ENCODE measurements around the gene PTPN2. TPM values are rescaled to one million over a fixed set of nuclear protein-coding genes. Genes with fewer than 3 reads are reported as not detected.

Gene PTPN2
- polyA plus RNA-seq, 4 donors: 39.9 to 64.0 (median 54.1) TPM

DNA sequence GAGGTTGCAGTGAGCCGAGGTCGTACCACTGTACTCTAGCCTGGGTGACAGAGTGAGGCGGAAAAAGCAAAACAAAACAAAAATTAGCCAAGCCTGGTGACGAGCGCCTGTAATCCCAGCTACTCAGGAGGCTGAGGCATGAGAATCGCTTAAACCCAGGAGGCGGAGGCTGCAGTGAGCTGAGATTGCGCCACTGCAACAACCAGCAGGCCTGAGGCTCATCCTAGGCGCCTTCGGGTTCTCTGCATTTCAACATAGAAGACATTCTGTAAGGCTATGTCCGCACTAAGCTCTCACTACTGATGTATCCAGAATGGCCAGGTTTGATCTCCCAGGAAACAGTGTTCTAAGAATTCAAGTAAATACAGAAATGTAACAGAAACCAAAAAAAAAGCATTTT, 23.5 kb downstream of the PTPN2 start:
- no peak for DNase-seq (ENCODE audit: low read depth in 4 of 4, low spot score in 3 of 4)

DNA sequence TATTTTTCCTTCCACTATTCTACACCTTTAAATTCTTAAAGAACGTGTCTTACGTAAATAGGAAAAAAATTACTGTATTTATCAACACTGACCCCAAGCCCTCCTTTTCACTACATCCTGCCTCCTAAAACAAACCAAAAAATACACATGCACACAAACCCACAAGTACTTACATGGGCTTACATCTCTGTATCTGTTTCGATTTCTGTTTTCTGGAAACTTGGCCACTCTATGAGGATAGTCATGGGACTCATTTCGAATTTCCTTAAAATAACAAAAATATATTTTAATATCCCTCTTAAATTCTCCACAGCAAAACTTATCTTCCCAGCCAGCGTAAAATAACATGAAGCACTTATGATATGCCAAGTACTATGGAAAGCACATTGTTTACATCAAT, 25.0 kb downstream of the PTPN2 start:
- no peak for DNase-seq (ENCODE audit: low read depth in 4 of 4, low spot score in 3 of 4)

DNA sequence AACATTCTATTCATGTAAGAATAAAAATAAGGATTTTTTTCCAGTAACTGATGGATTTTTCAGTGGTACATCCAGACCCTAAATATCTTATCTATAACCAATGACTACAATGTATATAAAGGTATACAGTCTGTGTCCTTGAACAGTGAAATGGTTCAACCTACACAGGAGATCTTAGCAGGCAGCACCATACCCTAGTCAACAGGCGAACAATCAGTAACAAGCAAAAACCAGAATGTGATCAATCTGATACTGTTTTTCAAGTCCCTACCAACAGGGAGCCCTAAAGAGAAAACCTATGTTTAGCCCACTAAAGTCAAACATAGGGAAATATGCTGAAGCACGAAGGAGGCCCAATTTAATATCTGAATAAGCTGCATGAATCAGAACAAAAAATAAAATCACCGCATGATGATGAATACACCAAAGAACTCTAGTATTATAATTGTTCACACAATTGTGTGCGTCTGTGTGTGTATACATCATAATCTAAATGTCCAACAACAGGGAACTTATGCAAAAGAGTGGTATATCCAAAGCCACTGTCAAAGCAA, 26.0 kb downstream of the PTPN2 start:
- no peak for DNase-seq (ENCODE audit: low read depth in 4 of 4, low spot score in 3 of 4)

DNA sequence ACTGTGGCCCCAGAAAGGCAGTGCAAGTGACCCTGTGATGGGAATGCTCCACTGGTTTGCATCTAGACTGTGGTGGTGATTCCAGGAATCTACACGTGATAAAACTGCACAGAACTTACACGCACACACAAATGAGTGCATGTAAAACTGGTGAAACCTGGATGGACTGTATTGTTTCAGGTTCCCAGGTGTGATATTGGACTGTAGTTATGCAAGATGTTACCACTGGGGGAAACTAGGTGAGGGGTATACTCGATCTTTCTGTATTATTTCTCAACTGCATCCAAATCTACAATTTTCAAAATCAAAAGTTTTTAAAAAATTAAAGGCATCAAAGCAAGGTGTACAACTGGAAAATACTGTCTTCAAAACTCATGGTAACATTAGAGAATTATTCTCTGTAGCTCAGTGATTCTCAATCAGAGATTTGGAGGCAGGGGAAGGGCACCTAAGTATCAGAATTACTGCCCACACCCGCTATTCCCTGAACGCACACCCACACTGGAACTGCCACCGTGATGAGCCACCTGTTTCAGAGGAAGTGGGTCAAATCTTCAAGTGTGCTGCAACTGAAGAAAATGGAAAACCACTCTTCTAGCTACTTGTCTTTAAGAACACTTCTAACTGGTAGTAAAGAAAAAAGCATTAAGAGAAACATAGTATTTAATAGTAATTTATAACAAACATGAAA, 26.7 kb downstream of the PTPN2 start:
- DNase-seq (ENCODE audit: low read depth in 4 of 4, low spot score in 3 of 4): no peak

DNA sequence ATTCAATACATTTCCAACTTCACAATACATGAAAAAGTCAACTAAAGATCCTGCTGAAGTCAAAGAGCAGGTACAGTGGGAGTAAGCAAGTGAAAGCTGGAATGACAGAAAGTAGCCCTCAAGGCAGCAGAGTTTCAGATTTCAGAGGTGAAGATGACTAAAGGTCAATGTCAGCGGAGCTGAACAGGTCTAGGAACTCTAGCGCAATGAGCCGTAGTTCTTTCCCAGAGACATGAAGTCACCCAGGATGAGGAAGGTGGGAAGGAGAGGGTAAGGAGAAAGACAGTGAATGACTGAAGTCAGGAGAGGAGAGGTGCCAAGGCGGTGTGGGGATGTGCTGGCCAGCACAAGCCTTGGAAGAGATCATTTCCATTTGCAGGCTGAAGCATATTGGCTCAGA, 28.1 kb downstream of the PTPN2 start:
- no peak for DNase-seq (ENCODE audit: low read depth in 4 of 4, low spot score in 3 of 4)

DNA sequence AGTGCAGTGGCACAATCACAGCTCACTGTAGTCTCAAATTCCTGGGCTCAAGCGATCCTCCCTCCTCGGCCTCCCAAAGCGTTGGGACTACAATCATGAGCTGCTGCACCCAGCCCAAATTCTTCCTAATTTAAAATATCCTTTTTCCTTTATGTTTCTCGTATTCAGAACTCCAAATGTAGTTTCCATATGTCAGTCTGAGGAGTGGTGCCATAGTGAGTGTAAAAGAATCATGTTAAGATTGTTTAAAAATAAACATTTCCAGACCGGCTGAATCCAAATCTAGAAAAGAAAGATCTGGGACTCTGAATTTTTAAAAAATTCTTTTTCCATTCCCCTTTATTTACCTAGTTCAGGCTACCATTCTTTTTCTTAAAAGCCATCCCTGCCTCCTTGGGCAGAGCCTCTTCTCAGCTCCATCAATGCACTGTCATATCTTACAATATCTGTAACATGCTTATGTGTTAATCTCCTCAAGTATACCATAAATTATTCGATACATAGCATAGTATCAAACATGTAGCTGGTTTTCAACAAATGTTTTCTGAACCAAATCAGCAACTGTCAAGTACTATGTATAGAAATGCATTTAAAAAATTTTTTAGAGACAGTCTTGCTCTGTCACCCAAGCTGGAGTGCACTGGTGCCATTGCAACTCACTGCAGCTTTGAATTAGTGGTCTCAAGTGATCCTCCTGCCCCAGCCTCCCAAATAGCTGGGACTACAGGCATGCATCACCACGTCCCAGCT, 31.3 kb downstream of the PTPN2 start:
- DNase-seq (ENCODE audit: low read depth in 4 of 4, low spot score in 3 of 4): no peak

DNA sequence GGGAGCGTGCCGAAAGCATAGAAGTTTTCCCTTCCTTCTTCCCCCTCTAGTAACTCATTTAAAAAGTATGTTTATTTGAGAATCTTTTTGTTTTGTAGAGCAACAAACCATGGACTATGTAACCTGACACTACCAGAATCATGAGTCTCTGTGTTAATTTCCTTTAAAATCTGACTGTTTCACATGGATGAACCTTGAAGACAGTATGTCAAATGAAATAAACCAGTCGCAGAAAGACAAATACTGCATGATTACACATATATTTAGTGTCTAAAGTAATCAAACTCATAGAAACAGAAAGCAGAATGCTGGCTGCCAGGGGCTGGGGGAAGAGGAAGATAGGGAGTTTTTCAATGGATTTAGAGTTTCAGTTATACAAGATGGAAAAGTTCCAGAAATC, 32.3 kb downstream of the PTPN2 start:
- no peak for DNase-seq (ENCODE audit: low read depth in 4 of 4, low spot score in 3 of 4)

DNA sequence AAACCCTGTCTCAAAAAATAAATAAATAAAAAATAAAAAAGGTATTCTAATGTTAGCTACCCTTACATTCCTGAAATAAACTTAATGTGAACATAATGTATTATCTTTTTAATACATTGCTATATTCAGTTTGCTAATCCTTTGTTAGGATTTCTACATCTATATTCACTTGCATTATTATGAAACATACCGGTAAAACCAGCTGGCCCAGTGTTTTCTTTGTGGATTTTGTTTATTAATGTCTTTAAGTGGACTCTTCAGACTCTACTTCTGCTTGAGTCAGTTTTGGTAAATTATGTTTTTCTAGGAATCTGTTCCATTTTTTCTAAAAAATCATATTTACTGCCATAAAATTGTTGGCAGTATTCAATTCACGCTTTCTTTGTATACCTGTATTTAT, 34.5 kb downstream of the PTPN2 start:
- no peak for DNase-seq (ENCODE audit: low read depth in 4 of 4, low spot score in 3 of 4)

DNA sequence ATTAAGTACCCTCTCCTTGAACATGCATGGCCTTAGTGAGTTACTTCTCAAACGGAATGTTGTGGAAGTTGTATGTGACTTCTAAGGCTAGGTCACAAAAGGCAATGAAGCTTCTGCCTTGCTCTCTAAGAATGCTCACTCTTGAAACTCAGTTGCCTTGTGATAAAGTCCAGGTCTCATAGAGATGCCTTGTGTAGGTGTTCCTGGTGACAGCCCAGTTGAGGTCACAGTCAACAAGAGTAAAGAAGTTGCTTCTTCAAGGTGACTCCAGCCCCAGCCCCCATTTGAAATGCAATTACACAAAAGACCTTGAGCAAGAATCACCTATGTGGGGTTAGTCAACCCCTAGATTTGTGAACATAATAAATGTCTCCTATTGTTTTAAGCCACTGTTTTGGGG, 35.6 kb downstream of the PTPN2 start:
- no peak for DNase-seq (ENCODE audit: low read depth in 4 of 4, low spot score in 3 of 4)

DNA sequence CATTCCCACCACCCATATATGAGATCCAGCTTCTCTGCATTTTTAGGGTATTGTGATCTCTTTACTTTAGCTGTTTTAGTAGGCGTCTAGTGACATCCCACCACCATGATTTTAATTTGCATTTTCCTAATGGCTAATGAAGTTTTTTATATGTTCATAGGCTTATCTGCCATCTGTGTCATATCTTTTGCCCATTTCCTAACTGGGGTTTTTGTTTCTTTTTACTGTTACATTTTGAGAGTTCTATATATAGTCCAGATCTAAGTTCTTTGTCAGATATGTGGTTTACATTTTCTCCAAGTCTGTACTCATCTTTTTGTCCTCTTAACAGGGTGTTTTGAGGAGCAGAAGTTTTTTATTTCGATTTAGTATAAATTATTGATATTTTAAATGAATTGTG, 39.6 kb downstream of the PTPN2 start:
- no peak for DNase-seq (ENCODE audit: low read depth in 4 of 4, low spot score in 3 of 4)

DNA sequence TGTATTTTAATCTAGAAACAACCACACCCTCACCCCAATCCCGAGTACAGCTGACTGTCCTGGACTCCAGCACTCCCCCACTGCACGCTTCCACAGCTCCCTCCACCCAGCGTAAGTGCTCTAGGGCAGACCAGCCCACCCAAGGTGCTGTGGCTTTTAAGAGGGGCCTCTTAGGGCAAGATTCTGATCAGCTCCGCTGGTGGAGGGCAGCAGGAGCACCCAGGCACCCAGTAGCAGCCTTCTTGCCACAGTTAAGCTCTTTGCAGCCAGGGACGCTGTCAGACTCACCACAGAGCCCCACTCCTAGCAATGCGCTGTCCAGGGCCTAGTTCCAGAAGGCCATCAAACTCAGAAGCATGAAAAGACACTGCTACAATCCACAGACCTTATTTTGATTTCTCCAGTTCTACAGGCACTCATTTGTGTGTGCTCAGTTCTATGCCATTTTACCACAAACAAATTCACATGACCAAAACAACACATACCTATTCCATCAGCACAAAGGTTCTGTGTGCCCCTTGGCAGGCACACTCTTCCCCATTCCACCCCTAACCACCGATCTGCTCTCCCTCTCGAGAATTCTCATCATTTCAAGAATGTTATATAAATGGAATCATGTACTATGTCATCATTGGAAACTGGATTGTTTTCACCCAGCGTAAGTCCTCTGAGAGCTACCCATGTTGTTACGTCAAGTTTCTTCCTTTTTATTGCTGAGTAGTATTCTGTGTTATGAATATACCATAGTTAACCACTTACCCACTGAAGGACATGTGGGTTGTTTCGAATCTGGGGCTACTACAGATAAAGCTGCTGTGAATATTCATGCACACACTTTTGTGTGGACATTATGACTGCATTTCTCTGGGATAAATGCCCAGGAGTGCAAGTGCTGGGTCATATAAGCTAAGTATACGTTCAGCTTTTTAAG, 40.4 kb downstream of the PTPN2 start:
- no peak for DNase-seq (ENCODE audit: low read depth in 4 of 4, low spot score in 3 of 4)

DNA sequence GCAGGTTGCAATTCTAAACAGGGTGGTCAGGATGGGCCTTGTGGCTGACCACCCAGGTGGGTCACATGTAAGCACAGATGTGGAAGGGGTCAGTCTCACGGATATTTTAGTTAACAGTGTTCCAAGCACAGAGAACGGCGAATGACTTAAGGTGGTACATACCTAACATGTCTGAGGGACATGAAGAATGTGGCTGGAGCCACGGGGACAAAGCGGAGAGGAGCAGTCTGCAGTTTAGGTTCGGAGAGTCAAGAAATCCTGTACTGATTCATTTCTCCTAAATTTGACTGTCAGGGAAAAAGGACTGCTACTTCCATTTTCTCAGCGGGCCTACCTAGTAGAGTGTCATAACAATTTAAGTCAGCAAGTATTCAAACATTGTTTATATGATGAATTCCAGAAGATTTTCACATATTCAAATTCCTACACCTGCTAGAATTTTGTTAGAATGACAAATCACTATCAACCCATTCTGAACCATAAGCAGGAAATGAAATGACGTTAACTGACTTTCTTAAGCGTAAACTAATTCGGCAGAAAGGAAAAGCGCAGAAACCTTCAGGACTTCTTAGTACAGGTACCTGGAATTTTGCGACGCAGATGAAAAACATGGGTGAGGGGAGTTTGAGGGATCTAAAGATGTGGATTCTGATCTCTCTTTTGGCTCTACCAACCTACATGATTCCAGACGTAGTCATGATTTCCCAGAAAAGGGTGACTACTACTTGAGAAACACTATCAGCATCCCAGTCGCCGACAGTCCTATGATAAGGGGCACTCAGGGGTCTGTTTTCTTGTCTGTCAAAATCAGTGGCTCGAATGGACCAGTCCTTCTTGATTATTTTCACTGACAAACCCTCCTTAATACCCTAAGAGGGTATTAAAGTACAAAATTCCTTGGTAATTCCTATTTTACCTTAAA, 41.3 kb downstream of the PTPN2 start:
- no peak for DNase-seq (ENCODE audit: low read depth in 4 of 4, low spot score in 3 of 4)

DNA sequence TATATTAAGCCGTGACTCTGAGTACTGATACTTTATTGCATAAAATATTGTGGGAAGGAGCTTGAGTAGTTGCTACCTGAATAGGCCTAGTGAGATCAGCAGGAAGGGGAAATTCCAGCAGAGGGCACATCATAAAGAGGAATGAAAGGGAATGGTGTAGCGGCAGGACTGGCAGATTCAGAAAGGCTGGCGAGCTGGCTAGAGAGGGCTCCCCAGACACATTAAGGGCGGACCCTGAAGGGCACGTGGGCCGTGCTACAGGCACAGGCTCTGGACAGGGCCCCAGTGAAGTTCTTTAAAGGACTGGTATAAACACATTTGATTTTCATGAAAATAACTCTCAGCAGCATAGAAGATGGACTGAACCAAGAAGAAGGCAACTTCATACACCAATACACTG, 43.0 kb downstream of the PTPN2 start:
- no peak for DNase-seq (ENCODE audit: low read depth in 4 of 4, low spot score in 3 of 4)

DNA sequence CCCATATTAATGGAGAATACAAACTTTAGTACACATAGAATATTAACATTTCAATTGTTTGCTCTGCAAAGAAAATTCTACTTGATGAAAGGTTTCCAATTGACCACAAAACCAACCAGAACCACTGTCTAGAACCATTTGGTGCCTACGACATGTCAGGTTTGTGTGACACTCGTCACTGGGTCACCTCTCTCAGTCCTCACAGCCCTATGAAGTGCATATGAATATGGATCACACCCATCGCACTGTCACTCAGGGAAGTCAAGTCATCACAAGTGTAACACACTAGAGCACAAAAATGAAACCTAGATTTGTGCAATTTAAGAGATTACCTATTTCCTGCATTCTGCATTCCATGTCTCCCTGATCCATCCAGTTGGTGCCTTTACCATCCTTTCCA, 43.7 kb downstream of the PTPN2 start:
- DNase-seq (ENCODE audit: low read depth in 4 of 4, low spot score in 3 of 4): no peak

DNA sequence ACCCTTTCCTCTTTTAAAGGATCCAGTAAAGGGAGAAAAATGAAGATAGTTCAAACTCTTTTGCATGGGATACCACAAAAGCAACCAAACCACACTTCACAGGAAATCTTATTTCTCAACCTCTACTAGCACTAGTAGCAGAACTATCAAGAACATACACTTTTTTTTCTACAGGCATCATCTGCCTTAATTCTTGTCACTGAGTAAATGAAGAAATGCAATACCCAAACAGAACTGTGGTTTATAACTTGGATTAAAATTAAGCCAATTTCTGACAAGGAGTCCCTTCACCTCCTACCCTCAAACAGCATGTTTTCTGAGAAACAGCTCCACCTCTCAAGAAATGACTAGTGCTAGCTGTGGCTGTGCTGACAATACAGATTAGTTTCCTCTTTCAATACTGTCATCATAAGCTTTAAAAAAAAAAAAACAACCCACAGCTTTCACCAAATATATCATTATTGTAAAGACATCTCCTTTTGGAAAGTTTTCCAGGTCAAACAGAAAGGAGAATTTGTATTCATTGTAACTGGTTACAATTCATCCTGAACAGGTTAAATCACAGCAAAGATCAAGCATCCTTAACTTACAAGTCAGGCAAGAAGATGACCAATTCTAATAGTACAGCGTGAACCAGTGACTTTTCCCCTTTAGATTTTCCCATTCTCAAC, 44.4 kb downstream of the PTPN2 start:
- DNase-seq (ENCODE audit: low read depth in 4 of 4, low spot score in 3 of 4): no peak

DNA sequence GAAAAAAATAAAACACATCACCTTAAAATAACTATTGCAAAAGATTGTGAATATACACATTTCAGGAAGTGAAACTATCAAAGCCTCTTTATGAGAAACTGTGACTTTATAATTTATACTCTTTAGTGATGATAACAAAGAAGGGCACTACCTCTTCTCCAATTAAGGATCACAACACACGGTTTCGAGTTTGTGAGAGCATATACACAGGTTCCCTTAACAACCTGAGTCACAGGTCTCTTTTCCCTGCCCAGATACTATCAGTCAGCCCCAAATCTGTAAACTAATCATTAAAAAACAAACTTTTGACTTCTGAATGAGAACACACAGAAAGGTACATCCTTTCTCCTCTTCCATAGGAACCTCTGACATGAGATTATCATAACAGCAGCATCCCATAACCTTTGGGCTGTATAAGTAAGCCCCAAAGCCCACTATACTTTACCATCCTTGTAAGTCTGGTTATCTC, 44.9 kb downstream of the PTPN2 start:
- DNase-seq (ENCODE audit: low read depth in 4 of 4, low spot score in 3 of 4): no peak

DNA sequence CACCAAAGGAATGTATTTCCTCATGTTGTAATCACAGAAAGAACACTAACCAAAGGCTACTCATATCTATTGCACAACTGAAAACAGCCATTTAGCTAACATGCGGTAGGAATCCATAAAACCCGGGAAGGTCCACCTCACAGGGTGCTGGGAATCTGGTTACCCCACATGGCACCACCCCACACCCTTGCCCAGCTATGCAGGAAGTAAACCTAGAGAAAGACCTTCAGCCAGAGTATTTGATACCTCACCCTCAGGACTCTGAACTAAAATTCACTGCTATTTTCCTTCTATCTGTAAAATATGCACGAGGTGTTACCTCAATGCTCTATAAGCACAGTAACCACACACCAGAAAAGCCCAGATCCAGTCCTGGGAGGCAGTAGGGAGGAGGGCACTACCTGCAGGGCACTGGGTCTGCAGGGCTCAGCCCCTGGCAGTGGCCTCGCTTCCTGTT, 45.8 kb downstream of the PTPN2 start:
- DNase-seq (ENCODE audit: low read depth in 4 of 4, low spot score in 3 of 4): no peak

DNA sequence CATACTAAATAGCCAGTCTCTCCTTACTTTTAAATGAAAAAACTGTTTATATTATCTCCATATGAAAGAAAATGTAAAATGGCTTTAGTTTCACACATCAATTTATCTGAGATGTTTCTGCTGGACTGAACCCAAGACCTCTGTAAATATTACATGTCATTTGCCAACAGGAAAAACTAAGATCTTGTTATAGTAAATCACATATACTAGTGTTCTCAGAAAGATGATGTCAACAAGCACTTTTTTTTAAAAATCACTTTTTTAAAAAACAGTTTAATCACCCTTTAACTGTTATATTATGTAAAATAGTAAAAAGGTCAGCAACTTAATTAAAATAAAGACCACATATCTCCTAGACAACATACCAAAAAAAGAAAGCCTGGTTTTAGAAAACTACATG, 46.3 kb downstream of the PTPN2 start:
- DNase-seq (ENCODE audit: low read depth in 4 of 4, low spot score in 3 of 4): no peak

DNA sequence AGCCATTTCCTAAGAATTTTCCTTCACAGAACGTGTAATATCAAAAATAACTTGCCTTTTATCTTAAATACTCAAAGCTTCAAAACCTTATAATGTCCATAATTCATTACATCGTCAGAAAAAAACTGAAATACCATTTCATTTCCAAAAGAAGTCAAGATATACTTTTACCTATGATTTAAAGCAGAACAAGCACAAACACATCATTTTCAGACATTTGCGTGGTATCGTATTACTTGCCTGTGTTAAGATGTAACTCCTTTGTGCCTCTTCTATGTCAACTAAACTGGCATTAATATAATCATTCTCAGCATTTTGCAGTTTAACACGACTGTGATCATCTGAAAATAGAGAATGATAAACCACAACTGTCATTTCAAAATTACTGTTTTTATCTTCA, 47.5 kb downstream of the PTPN2 start:
- DNase-seq (ENCODE audit: low read depth in 4 of 4, low spot score in 3 of 4): no peak

All from left renal pelvis (tissue), 4 donors.